Activated T-cell treated with anti-CD3 and anti-CD28 coated beads for 24 hours (primary cell): ENCODE measurements around the gene CDK14.

Experiments used
- DNase-seq: peaks from one replicate; pipeline ENCODE4 v3.0.0-alpha.2; 2020; ENCODE audit warnings: low read depth

Gene CDK14

DNA sequence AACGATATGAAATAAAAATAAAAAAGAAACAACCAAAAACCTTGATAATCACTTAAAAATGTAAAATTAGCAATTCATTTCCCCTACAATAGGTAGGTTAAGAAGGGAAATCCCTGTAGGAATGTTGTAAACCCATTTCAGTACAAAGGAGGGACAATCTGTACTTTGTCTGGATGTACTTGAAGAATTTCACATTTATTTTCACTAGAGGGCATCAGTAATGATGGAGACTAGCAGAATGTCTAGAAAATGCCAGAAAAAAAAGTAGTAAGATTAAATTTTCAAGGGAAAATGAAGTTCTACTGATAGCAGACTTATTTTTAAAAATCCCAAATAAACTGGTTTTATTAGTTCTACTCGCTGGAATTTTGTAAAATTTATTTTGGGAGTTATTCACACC, 459.1 kb downstream of the CDK14 start:
- no peak for DNase-seq

- no peak for DNase-seq
Measured at GRCh38 chr7:91062713-91063112, 466.6 kb downstream of the CDK14 start.

GRCh38 chr7:91064052-91064451, 467.9 kb downstream of the CDK14 start:
- DNase-seq: no peak

- no peak for DNase-seq
Measured at GRCh38 chr7:91064938-91065337, 468.8 kb downstream of the CDK14 start.

GRCh38 chr7:91066627-91067026, 470.5 kb downstream of the CDK14 start:
- no peak for DNase-seq

DNA sequence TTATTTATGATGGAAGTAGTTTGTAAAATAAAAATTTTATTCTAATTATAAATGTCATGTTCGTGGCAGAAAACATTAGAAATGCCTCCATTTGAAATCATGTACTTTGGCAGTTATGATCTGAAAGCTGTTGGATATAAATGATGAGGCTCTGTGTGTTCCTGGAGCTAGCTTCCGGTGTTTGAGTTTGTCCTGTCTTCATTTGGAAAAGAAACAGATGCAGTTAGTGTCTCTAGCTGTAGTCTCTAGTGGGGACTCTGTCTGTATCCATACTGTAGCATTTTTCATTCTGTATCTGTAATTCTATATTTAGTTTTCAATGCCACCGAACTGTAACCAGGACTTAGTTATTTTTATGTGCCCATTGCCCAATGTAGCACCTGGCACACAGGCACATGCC, 471.1 kb downstream of the CDK14 start:
- no peak for DNase-seq

DNA sequence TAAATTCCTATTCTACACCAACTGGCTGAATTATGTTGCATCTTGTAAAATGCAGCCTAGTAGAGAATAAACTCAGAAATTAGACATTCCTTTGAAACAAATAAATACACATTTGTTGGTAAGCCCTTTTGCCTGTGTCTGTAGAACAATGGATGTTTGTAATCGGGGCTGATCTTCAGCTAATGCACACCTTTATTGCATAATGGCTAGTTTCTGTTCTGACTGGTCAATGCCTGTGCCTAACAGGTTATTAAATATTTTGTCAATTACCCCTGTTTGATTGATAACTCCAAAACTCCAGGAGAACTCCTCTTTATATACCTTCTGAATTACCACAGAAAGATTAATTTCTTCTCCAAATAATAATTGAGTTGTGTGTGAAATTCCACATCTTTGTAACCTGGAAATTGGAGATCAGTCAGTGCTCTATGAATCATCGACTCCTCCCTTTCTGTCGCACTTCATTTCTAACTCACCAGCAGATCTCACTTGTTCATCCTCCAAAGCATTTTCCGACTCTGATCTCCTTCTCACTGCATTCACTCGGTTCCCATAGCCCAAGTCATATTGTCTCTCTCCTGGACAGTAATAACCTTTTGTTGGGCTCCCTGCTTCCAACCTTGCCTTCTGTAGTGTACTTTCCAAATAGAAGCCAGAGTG, 472.1 kb downstream of the CDK14 start:
- DNase-seq: no peak

- DNase-seq: no peak
Measured at GRCh38 chr7:91069146-91069545, 473.0 kb downstream of the CDK14 start.

DNA sequence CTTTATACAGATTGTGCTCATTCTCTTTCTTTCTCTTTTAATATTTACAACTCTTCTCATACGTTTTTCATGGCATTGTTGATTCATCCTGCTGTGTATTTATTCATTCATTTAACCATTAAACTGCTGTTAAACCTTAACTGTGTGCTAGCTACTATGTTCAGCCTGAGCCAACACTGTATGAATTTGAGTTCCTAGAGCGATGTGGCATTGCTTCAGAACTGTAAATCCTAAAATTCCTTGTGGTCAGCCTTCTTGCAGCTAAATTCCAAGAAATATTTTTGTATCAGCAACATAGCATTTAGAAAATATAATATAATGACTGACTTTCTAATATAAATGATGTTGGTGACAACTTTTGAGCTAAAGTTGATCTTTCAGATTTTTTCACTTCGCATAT, 483.4 kb downstream of the CDK14 start:
- no peak for DNase-seq

DNA sequence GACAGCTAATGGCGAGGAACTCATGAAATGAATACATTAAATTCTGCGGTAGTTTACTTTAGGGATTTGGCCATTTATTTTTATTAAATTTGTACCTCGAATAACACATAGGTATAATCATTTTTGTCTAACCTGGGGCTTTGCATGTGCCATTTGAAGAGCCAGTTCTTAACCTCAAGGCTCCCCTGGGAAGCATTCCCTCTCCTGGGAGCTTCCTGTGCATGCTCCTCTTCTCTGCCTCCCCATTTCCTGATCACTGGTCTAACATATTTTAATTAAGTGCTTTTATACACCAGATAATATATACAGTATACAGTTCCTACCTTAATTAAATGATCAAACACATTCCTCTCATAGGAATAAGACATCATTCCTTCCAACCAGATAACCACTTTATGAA, 484.2 kb downstream of the CDK14 start:
- DNase-seq: no peak

DNA sequence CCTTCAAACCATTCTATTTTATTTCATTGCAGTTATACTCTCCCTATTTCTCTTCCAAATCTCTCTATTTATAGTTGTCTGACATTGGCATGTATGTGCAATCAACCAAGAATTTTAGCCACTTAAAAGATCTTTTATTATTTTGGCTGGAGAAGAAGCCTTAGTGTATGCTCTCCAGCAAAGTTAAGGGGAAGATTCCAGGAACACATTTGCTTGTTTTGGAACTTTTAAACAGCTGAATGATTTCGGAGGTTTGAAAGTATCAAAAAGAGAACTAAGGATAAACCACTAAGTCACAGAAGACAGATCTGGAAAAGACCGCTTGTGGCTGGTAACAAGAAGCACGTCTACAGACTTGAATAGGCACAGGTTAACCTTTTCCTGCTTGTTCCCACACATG, 485.9 kb downstream of the CDK14 start:
- no peak for DNase-seq

DNA sequence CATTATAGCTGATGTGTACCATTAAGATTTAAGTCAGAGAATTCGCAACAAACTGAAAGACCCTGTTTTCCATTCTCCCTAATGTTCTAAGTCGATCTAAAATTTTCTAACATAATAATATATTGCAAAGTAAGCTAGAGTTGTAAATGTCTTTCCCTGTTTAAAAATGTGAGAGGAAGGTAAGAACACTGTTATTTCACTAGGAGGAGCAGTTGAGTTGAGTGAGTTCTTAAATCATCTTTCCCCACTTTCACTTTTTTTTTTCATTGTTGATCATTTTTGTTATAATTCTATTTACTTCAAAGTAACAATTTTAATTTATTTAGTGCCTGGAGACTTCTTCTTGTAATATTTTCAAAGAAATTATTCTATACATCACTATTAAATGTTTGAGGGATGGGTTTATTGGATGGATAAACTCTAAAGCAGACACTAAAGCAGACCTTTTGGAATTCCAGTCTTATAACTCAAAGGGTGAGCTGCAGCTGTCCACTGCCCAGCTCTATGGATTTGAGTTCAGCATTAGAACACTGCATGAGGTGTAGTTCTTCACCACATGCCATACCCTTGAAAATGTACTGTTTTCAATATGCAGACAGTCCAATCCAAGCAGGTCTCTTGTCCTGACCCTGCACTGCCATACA, 486.9 kb downstream of the CDK14 start:
- DNase-seq: no peak

GRCh38 chr7:91083855-91084644, 487.9 kb downstream of the CDK14 start:
- no peak for DNase-seq

DNA sequence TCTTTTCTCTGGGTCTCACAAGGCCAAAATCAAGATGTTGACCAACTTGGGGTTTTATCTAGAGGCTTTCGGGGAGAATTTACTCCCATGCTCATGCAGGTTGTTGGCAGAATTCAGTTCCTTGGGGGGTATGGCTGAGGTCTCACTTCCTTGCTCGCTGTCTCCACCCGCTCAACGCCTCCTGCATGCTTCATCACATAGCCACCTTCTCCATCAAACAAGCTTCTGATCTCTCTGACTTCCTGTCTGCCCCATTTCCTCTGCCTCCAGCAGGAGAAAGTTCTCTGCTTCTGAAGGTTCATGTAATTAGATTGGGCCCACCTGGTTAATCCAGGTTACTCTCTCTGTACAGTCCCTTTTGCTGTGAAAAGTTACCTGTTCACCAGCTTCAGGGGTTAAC, 489.1 kb downstream of the CDK14 start:
- no peak for DNase-seq

DNA sequence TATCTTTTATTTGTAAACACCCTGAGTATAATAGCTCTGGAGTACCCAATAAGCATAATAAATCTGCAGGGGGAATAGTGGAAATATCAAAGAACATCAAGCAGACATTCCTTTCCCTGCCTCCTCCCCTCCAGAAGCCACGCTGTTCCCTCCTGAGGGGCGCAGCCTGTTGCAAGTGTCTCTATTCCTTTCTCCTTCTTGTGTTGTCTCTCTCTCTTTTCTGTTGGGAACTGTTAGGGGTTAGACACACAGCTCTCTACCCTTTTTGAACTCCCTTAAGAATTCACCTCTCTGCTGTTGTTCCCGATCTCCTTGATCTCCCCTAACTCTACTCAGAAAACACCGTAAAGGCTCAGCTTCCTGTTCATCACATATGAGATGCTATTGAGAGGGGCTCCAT, 490.1 kb downstream of the CDK14 start:
- DNase-seq: no peak

GRCh38 chr7:91088156-91088555, 492.0 kb downstream of the CDK14 start:
- no peak for DNase-seq

DNA sequence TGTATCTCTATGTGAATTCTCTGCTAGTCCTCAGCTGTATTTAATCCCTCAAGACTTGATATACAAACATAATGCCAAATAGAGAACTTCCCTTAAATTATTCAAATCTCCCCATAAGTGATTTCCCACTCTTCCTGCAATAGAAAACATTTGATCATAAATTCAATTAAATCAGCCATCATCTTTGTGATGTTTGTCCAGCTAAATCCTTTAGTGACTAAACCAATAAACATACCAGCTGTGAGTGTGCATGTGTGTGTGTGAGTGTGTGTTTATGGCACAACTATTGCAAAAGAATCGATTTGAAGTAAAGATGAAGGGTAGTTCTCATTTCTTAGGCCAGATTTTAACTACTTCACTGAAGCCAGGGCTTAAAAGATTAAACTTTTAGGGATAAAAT, 492.6 kb downstream of the CDK14 start:
- DNase-seq: no peak

DNA sequence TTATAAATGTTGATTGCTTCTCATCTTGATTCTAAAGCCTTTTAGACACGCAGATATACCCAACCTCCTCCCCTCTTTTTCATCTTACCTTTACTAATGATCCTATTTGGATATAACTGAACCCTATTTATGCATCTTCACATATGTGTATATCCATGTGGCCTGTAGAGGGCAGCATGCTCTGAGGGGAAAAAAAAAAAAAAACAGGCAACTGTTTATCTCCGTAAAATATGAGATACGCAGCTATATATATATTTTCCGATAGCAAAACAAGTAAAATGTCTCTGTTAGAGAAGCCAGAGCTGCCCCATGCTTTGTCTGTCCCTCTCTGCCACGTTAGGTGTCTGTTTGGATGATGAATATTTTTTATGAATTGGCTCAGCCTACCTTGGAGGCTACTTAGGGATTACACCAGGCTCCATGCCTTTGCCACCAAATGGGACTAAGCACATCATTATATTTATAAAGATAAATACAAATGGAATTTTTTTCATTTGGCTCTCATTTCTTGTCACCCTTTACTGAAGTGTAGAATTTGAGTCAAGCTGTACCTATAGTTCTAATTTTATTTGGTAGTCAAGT, 493.4 kb downstream of the CDK14 start:
- DNase-seq: no peak

DNA sequence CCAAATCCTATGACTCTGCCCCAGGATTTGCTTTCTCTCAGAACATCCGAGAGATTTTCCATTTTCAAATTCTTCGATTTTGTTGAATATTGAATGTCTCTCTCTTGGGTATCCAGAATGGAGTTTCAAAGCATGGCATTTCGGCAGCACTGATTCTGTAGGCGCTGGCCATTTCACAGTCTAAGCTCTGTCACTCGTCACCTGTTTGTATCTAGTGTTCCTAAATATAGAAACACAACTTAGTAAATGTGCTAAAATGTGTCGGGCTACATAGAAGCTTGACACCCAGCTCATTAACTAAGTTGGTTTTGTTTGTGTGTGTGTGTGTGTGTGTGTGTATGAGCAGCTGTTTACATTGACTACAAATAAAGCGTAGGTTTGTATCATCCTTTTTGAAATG, 494.6 kb downstream of the CDK14 start:
- no peak for DNase-seq

DNA sequence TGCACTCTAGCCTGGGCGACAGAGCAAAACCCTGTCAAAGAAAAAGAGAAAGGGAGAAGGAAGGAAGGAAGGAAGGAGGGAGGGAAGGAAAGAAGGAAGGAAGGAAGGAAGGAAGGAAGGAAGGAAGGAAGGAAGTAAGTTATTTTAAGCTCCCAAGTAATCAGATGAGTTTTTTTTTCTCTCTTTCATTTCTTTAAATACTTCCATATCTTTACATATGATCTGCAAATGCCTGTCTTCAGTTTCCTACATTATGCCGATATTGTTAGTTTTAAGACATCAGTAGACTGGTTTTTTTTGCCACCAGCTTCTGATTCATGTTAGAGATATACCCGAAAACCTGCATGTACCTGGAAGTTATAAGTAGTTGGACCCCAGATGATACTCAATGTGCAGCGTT, 495.5 kb downstream of the CDK14 start:
- no peak for DNase-seq

- DNase-seq: no peak
Measured at GRCh38 chr7:91093181-91093580, 497.1 kb downstream of the CDK14 start.

GRCh38 chr7:91098566-91098965, 502.4 kb downstream of the CDK14 start:
- DNase-seq: no peak

DNA sequence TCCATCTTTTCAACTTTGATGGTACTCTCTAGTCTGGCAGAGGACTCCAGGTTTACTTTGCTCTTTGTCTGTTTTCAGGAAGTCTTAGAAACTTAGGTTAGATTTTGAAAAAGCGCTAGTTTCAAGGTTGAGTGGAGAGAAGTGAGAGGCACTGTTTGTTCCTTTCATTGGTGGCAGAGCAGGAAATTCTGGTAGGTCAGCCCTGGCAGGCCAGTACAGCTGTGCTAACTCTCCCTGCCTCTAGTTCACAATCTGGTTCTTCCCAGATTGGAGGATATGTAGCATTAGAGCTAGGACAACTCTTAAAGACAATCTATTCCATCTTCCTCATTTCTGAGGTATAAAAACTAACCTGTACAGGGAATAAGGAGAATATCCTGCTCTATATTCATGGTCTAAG, 507.2 kb downstream of the CDK14 start:
- no peak for DNase-seq
